Peyer's patch (tissue), 4 donors: ENCODE results near the gene RAB1B. TPM values are rescaled to one million over a fixed set of nuclear protein-coding genes. Genes with fewer than 3 reads are reported as not detected.

ENCODE experiments used
- DNase-seq, 3 donors: peaks; one replicate each; pipeline ENCODE4 v3.0.0-alpha.2; 2017 to 2019
- H3K27ac ChIP-seq, 4 donors: fragments of 200-600 bp; sonication (generic); one replicate each; pipeline ENCODE4 v1.5.1; 2016 to 2019
- H3K27me3 ChIP-seq, 2 donors: fragments of 200-600 bp; sonication (generic); one replicate each; pipeline ENCODE4 v1.5.1; 2019
- H3K36me3 ChIP-seq, 3 donors: fragments of 200-600 bp; sonication (generic); one replicate each; pipeline ENCODE4 v1.5.1; 2016 to 2019
- H3K4me1 ChIP-seq, 4 donors: fragments of 200-600 bp; sonication (generic); one replicate each; pipeline ENCODE4 v1.5.1; 2016 to 2019
- H3K4me3 ChIP-seq, 4 donors: fragments of 200-600 bp; sonication (generic); 1 replicate in 3 of 4; 2 replicates in 1 of 4; pipeline ENCODE4 v1.5.1; 2016 to 2019; ENCODE audit warnings: mild to moderate bottlenecking in 1 of 4
- H3K9me3 ChIP-seq, 4 donors: fragments of 200-600 bp; sonication (generic); one replicate each; pipeline ENCODE4 v1.5.1; 2016 to 2019; ENCODE audit warnings: mild to moderate bottlenecking in 1 of 4
- CTCF ChIP-seq, 6 experiments: fragments of 450-650 bp in 4 of 6; fragments of 200-600 bp in 2 of 6; sonication (generic) in 1 of 6; IDR thresholded peaks; one replicate each; pipeline ENCODE4 v1.5.1; 2017 to 2019; ENCODE audit warnings: antibody characterized with exemption in 6 of 6, mild to moderate bottlenecking in 3 of 6, moderate library complexity in 1 of 6
- POLR2A ChIP-seq, 2 donors: fragments of 450-650 bp; IDR thresholded peaks; one replicate each; pipeline ENCODE4 v1.5.1; 2017; ENCODE audit warnings: antibody characterized with exemption in 2 of 2, mild to moderate bottlenecking in 2 of 2, moderate library complexity in 2 of 2
- total RNA-seq, 4 donors: library from RNA; depleted of rRNA; stranded (reverse); fragments of >200 nt; gene quantifications; one replicate each; pipeline ENCODE4 v1.1.0, GENCODE V29; 2016

The RAB1B gene
- total RNA-seq, 4 donors from 2014 or later, result 80.0 to 161 (median 103) TPM

GRCh38 chr11:66239998-66240780 lies 28.2 kb upstream of the RAB1B start:
- peaks cover 0 to 40% (median 0%) of the 10 kb centered on the region in 3 donors for H3K36me3 ChIP-seq
- H3K27me3 ChIP-seq, result no peaks in the 10 kb centered on the region
- no peak overlapping the region for H3K4me3 ChIP-seq
- H3K4me1 ChIP-seq, result no peaks in the 10 kb centered on the region
- H3K9me3 ChIP-seq, result no peaks in the 10 kb centered on the region
- TF ChIP-seq POLR2A (IDR thresholded peaks at IDR 0.05) (no peak), CTCF (IDR thresholded peaks at IDR 0.05) (no peak)
- DNase-seq, result no peak
- H3K27ac ChIP-seq, result no peak overlapping the region

DNA sequence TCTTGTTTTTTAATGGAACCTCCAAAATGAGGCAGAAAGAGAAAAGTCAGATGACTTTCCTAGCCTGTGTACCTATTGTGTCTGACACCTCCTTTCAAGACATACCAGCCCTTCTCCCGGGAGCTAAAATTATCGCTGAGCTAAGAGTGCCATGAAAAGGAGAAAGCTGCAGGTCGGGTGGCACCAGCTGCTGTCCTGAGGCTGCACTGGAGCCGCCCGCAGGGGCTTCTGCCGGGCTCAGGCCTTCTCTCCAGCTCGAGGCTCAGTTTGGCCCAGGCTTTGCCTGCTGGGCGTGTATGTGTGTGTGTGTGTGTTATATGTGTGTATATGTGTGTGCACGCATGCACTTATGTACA lies 27.7 kb upstream of the RAB1B start:
- TF ChIP-seq CTCF (IDR thresholded peaks at IDR 0.05) (no peak), POLR2A (IDR thresholded peaks at IDR 0.05) (no peak)
- H3K36me3 ChIP-seq, result peaks cover 0 to 35% (median 0%) of the 10 kb centered on the region in 3 donors
- no peak for DNase-seq

DNA sequence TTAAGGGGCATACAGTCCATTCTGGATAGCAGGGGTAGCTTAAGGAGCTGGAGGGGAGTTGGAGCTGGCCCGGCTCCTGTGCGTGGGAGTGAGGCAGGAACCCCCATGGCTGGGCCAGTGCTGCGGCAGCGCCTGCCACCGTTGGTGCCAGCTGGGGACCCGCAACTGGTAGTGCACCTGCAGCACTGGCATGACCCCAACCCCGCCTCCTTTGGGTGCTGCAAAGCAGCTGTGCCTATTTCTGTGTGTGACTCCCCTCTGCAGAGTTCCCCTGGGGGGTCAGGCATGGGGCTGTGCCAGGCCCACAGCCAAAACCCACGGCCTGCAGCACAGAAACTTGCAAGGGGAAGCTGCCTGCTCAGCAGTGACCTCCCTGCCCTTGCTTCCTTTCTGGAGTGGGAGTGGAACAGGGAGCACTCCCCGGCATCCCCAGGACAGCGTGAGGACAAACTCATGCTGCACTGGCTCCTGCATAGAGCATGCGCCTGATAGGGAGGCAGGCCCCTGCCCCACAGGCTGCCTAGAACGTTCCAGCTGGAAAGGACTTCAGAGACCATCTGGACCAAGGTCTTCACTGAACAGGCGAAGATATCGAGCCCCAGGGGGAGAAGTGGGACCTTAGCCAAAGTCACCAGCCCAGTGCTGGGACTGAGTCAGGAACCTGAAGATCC lies 26.2 kb upstream of the RAB1B start:
- H3K27ac ChIP-seq, result no peak overlapping the region
- H3K4me1 ChIP-seq, result no peaks in the 10 kb centered on the region
- no peaks in the 10 kb centered on the region for H3K27me3 ChIP-seq
- H3K9me3 ChIP-seq, result no peaks in the 10 kb centered on the region
- TF ChIP-seq POLR2A (IDR thresholded peaks at IDR 0.05) (no peak), CTCF (IDR thresholded peaks at IDR 0.05) (no peak)
- peaks cover 0 to 32% (median 0%) of the 10 kb centered on the region in 3 donors for H3K36me3 ChIP-seq
- H3K4me3 ChIP-seq, result no peak overlapping the region
- no peak for DNase-seq

More for the DNA sequence above, 27.7 kb upstream of the RAB1B start:
- no peak overlapping the region for H3K4me3 ChIP-seq
- no peaks in the 10 kb centered on the region for H3K27me3 ChIP-seq
- H3K4me1 ChIP-seq, result no peaks in the 10 kb centered on the region
- H3K9me3 ChIP-seq, result no peaks in the 10 kb centered on the region
- no peak overlapping the region for H3K27ac ChIP-seq

DNA sequence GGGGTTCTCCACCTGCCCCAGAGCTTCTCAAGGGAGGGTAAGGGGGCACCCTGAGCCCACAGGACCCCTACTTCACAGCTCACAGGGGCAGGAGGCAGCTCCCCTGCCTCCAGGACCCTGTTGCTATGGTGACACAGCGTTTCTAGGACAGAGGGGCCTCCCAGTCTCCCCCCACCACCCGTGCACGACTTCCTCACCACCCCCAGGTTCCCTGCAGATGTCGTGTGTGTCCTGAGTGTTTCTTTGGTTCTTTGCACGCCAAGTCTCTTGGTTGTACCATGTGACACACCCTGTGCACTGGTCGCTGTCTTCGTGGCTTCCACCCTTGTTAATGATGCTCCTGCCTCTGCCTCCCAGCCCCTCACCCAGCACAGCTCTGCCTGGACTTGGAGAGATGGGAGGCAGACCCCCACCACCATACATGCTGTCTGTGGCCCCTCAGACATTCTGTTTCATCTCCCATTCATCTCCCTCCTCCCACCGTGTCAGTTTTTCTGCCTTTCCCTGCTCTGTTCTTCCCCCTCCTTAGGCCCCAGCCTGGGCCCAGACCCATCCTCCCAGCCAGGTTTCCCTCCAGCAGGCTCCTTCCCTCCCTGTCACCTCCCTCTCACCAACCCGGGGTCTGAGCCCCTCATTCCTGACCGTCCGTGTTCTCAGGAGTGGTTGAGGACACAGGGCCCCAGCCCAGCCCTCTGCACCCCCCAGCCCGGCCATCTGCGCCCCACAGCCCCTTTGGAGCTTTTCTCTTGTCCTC lies 24.5 kb upstream of the RAB1B start:
- Histone ChIP-seq H3K4me3 (no peak overlapping the region), H3K36me3 (peaks cover 0 to 27% (median 0%) of the 10 kb centered on the region in 3 donors), H3K27me3 (no peaks in the 10 kb centered on the region), H3K27ac (no peak overlapping the region), H3K4me1 (no peaks in the 10 kb centered on the region), H3K9me3 (no peaks in the 10 kb centered on the region)
- TF ChIP-seq CTCF (IDR thresholded peaks at IDR 0.05) (no peak), POLR2A (IDR thresholded peaks at IDR 0.05) (no peak)
- DNase-seq, result no peak

GRCh38 chr11:66247295-66247694 lies 21.1 kb upstream of the RAB1B start:
- peaks cover 0 to 12% (median 0%) of the 10 kb centered on the region in 3 donors for H3K36me3 ChIP-seq
- TF ChIP-seq POLR2A (IDR thresholded peaks at IDR 0.05), result no peak
- no peak for TF ChIP-seq CTCF (IDR thresholded peaks at IDR 0.05)
- no peak for DNase-seq

More at GRCh38 chr11:66247295-66247694, 21.1 kb upstream of the RAB1B start:
- Histone ChIP-seq H3K9me3 (no peaks in the 10 kb centered on the region), H3K4me1 (no peaks in the 10 kb centered on the region), H3K27ac (no peak overlapping the region), H3K27me3 (no peaks in the 10 kb centered on the region), H3K4me3 (no peak overlapping the region)
